GM12878 (cell line): ENCODE data around the gene VARS1. TPM values are rescaled to one million over a fixed set of nuclear protein-coding genes. Genes with fewer than 3 reads are reported as not detected.

Experiments used
- ATF7 ChIP-seq: fragments of 450-650 bp; IDR thresholded peaks from 2 replicates; pipeline ENCODE4 v1.6.1; 2016; ENCODE audit warnings: low read depth, mild to moderate bottlenecking
- CREM ChIP-seq: IDR thresholded peaks from 2 replicates; pipeline ENCODE4 v1.6.1; 2014; ENCODE audit warnings: antibody characterized with exemption, low read depth
- DPF2 ChIP-seq: fragments of 450-650 bp; IDR thresholded peaks from 2 replicates; pipeline ENCODE4 v1.6.1; 2017; ENCODE audit warnings: mild to moderate bottlenecking
- EED ChIP-seq: sonication (generic); IDR thresholded peaks from 2 replicates; pipeline ENCODE4 v1.6.1; 2016; ENCODE audit warnings: antibody characterized with exemption, low read depth
- ETV6 ChIP-seq, 2 experiments: fragments of 450-650 bp in 1 of 2; IDR thresholded peaks in 1 of 2; conservative IDR thresholded peaks in 1 of 2; 2 replicates each; pipeline ENCODE4 v1.6.1; 2014; ENCODE audit warnings: antibody characterized with exemption in 1 of 2, borderline replicate concordance in 1 of 2, low read depth in 1 of 2, mild to moderate bottlenecking in 1 of 2, moderate library complexity in 1 of 2
- GATAD2B ChIP-seq: fragments of 450-650 bp; conservative IDR thresholded peaks from 2 replicates; pipeline ENCODE4 v1.6.1; 2017; ENCODE audit warnings: low read depth, mild to moderate bottlenecking, moderate library complexity
- HDAC6 ChIP-seq: fragments of 200-600 bp; sonication (generic); IDR thresholded peaks from one replicate; pipeline ENCODE4 v1.8.0; 2017; ENCODE audit warnings: antibody characterized with exemption; ENCODE audit not compliant: unreplicated experiment
- IKZF1 ChIP-seq: fragments of 450-650 bp; conservative IDR thresholded peaks from 2 replicates; pipeline ENCODE4 v1.6.1; 2017; ENCODE audit warnings: antibody characterized with exemption, mild to moderate bottlenecking
- IKZF2 ChIP-seq, 2 experiments: fragments of 450-650 bp; IDR thresholded peaks; 2 replicates each; pipeline ENCODE4 v1.6.1; 2017; ENCODE audit warnings: mild to moderate bottlenecking in 2 of 2, moderate library complexity in 2 of 2
- IRF4 ChIP-seq: IDR thresholded peaks from 2 replicates; pipeline ENCODE4 v1.6.1; 2011; ENCODE audit warnings: low read depth, low read length
- RUNX3 ChIP-seq: IDR thresholded peaks from 2 replicates; pipeline ENCODE4 v1.6.1; 2012; ENCODE audit warnings: low read length, inconsistent platforms
- SMAD1 ChIP-seq: fragments of 450-650 bp; IDR thresholded peaks from 2 replicates; pipeline ENCODE4 v1.6.1; 2018; ENCODE audit warnings: mild to moderate bottlenecking, low read depth; ENCODE audit not compliant: partially characterized antibody
- SP1 ChIP-seq: IDR thresholded peaks from one replicate; pipeline ENCODE4 v1.6.1; 2011; ENCODE audit warnings: low read depth, low read length
- SREBF2 ChIP-seq: IDR thresholded peaks from 2 replicates; pipeline ENCODE4 v1.6.1; 2012; ENCODE audit warnings: mild to moderate bottlenecking, low read length
- STAT1 ChIP-seq: fragments of 450-650 bp; conservative IDR thresholded peaks from 2 replicates; pipeline ENCODE4 v1.6.1; 2014; ENCODE audit warnings: antibody characterized with exemption, mild to moderate bottlenecking
- TCF3 ChIP-seq: IDR thresholded peaks from 2 replicates; pipeline ENCODE4 v1.6.1; 2012; ENCODE audit warnings: low read depth, mild to moderate bottlenecking, low read length, borderline replicate concordance; ENCODE audit not compliant: insufficient read depth
- ZNF207 ChIP-seq: fragments of 450-650 bp; IDR thresholded peaks from 2 replicates; pipeline ENCODE4 v1.6.1; 2014; ENCODE audit warnings: antibody characterized with exemption, mild to moderate bottlenecking, borderline replicate concordance
- polyA plus RNA-seq, 11 experiments: library from polyadenylated mRNA; depleted of rRNA in 4 of 11; unstranded in 6 of 11; stranded (reverse) in 5 of 11; fragments of >200 nt; fragmentation: Nextera tagmentation in 4 of 11; fragmentation: Illumina TruSeq in 1 of 11; extraction: Ambion mirVana in 4 of 11; extraction: Trizol in 1 of 11; gene quantifications; 1 replicate in 1 of 11; 2 replicates in 10 of 11; pipeline versions ENCODE4 v1.2.1 to v1.2.3, GENCODE V29; 2011 to 2016; ENCODE audit warnings: inconsistent platforms in 2 of 11, missing spikeins in 2 of 11, low read depth in 1 of 11
- total RNA-seq, 4 experiments: library from RNA; depleted of rRNA in 3 of 4; stranded (reverse); fragments of >200 nt in 3 of 4; fragmentation: Illumina TruSeq in 1 of 4; extraction: Trizol in 1 of 4; gene quantifications; 2 replicates each; pipeline versions ENCODE4 v1.2.1 to v1.2.3, GENCODE V29; 2013 to 2021
- TF ChIP-seq, protein P1 (sequence below): fragments of 450-650 bp; IDR thresholded peaks from 2 replicates; pipeline ENCODE4 v1.6.1; 2017; ENCODE audit warnings: mild to moderate bottlenecking, moderate library complexity
- TF ChIP-seq, protein P2 (sequence below): fragments of 450-650 bp; IDR thresholded peaks from 2 replicates; pipeline ENCODE4 v1.6.1; 2018; ENCODE audit warnings: mild to moderate bottlenecking, low read depth, moderate library complexity; ENCODE audit not compliant: partially characterized antibody
- TF ChIP-seq, protein P3 (sequence below): fragments of 450-650 bp; IDR thresholded peaks from 2 replicates; pipeline ENCODE4 v1.6.1; 2017; ENCODE audit warnings: mild to moderate bottlenecking, low read depth, inconsistent platforms; ENCODE audit not compliant: poor library complexity, severe bottlenecking

Gene VARS1
- total and polyA plus RNA-seq, 10 of the 15 experiments (the other 5 are each of a cell fraction or from before 2014, with no cell fraction given) = 1.2 to 243 (median 80.7) TPM

DNA sequence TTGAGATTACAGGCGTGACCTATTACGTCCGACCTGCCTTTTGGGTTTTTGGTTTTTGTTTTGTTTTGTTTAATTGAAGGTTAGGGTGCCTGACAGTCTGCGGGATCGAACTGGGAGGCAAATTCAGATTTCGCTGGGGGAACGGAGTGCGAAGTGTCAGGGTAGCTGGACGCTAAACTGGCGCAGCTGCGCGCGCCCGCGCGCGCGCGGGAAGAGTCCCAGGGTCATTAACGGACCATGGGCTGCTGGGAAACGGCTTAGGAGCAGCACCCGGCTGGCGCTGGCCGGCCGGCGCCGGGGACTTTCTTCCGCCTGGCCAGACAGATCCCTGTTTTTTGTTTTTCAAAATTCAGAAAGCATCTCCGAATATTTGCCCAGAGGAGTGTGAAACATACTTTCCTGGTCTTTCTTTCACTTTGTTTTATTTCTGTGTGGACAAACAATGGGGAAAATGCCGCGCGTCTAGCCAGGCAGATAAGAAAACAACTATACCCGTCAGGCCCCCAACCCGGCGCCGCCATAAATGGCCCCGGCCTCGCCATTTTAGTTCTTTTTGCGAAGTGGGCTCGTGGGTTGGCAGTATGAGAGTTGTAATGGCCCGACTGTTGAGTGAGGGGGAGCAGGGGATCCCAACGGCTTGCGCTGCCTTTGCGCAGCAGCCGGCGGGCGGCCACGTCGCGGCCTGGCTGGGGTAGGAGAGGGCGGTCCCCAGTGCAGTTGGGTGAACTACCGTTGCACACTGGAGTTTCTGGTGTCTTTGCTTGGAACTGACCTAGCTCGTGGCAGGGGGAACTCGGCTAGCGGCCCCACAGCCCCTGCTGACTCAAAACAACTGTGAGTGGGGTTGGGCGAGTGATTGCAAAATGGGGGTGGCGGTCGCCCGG lies 39.1 kb upstream of the VARS1 start (continued):
- TF ChIP-seq, protein P1, sequence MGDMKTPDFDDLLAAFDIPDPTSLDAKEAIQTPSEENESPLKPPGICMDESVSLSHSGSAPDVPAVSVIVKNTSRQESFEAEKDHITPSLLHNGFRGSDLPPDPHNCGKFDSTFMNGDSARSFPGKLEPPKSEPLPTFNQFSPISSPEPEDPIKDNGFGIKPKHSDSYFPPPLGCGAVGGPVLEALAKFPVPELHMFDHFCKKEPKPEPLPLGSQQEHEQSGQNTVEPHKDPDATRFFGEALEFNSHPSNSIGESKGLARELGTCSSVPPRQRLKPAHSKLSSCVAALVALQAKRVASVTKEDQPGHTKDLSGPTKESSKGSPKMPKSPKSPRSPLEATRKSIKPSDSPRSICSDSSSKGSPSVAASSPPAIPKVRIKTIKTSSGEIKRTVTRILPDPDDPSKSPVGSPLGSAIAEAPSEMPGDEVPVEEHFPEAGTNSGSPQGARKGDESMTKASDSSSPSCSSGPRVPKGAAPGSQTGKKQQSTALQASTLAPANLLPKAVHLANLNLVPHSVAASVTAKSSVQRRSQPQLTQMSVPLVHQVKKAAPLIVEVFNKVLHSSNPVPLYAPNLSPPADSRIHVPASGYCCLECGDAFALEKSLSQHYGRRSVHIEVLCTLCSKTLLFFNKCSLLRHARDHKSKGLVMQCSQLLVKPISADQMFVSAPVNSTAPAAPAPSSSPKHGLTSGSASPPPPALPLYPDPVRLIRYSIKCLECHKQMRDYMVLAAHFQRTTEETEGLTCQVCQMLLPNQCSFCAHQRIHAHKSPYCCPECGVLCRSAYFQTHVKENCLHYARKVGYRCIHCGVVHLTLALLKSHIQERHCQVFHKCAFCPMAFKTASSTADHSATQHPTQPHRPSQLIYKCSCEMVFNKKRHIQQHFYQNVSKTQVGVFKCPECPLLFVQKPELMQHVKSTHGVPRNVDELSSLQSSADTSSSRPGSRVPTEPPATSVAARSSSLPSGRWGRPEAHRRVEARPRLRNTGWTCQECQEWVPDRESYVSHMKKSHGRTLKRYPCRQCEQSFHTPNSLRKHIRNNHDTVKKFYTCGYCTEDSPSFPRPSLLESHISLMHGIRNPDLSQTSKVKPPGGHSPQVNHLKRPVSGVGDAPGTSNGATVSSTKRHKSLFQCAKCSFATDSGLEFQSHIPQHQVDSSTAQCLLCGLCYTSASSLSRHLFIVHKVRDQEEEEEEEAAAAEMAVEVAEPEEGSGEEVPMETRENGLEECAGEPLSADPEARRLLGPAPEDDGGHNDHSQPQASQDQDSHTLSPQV = peak; percentile 87; the same call in 1 of the 2 replicates
- TF ChIP-seq IKZF1 = peak; percentile 84
- TF ChIP-seq, protein P2, sequence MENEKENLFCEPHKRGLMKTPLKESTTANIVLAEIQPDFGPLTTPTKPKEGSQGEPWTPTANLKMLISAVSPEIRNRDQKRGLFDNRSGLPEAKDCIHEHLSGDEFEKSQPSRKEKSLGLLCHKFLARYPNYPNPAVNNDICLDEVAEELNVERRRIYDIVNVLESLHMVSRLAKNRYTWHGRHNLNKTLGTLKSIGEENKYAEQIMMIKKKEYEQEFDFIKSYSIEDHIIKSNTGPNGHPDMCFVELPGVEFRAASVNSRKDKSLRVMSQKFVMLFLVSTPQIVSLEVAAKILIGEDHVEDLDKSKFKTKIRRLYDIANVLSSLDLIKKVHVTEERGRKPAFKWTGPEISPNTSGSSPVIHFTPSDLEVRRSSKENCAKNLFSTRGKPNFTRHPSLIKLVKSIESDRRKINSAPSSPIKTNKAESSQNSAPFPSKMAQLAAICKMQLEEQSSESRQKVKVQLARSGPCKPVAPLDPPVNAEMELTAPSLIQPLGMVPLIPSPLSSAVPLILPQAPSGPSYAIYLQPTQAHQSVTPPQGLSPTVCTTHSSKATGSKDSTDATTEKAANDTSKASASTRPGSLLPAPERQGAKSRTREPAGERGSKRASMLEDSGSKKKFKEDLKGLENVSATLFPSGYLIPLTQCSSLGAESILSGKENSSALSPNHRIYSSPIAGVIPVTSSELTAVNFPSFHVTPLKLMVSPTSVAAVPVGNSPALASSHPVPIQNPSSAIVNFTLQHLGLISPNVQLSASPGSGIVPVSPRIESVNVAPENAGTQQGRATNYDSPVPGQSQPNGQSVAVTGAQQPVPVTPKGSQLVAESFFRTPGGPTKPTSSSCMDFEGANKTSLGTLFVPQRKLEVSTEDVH = peak; percentile 74
- TF ChIP-seq HDAC6 = peak; percentile 77
- TF ChIP-seq ATF7 = peak; percentile 47
- TF ChIP-seq CREM = peak; percentile 63
- peak; percentile 45; the same call in 1 of the 2 replicates for TF ChIP-seq ZNF207
- TF ChIP-seq SMAD1 = no peak
- TF ChIP-seq STAT1 = 0 out of 2 replicates have a peak, but pooled peaks have one; percentile 52
- TF ChIP-seq, protein P3, sequence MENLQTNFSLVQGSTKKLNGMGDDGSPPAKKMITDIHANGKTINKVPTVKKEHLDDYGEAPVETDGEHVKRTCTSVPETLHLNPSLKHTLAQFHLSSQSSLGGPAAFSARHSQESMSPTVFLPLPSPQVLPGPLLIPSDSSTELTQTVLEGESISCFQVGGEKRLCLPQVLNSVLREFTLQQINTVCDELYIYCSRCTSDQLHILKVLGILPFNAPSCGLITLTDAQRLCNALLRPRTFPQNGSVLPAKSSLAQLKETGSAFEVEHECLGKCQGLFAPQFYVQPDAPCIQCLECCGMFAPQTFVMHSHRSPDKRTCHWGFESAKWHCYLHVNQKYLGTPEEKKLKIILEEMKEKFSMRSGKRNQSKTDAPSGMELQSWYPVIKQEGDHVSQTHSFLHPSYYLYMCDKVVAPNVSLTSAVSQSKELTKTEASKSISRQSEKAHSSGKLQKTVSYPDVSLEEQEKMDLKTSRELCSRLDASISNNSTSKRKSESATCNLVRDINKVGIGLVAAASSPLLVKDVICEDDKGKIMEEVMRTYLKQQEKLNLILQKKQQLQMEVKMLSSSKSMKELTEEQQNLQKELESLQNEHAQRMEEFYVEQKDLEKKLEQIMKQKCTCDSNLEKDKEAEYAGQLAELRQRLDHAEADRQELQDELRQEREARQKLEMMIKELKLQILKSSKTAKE = peak; percentile 90
- no peak; the same call in none of the 2 replicates for TF ChIP-seq EED
- TF ChIP-seq IRF4 = 0 out of 2 replicates have a peak, but pooled peaks have one; percentile 40
- TF ChIP-seq SP1 = peak; percentile 4
- TF ChIP-seq DPF2 = 0 out of 2 replicates have a peak, but pooled peaks have one; percentile 31
- peak in 1 of 2 experiments; percentile 13; a peak in 1 of 4 replicates for TF ChIP-seq ETV6 (conservative IDR thresholded peaks at IDR 0.05 in 1 of 2, IDR thresholded peaks at IDR 0.05 in 1 of 2; ENCODE audit: borderline replicate concordance in 1 of 2, low read depth in 1 of 2)
- peak in 1 of 2 experiments; percentile 60; a peak in 1 of 4 replicates for TF ChIP-seq IKZF2 (IDR thresholded peaks at IDR 0.05)
- peak; percentile 69; the same call in 1 of the 2 replicates for TF ChIP-seq TCF3
- TF ChIP-seq GATAD2B = 0 out of 2 replicates have a peak, but pooled peaks have one; percentile 49
- TF ChIP-seq SREBF2 = no peak
- TF ChIP-seq RUNX3 = peak; percentile 54
